Measurements from ENCODE around the gene KCNC1. TPM values are rescaled to one million over a fixed set of nuclear protein-coding genes. Genes with fewer than 3 reads are reported as not detected.

The KCNC1 gene
- polyA plus RNA-seq, 1 donor from 2014 or later, result 8.9 TPM

GRCh38 chr11:17782603-17783337 lies 48.2 kb downstream of the KCNC1 start:
- Histone ChIP-seq H3K79me2 (replicated peaks; ENCODE audit: insufficient read depth, low read length) (no peaks in the 10 kb centered on the region), H3K27ac (ENCODE audit: low read length) (no peak overlapping the region), H3K4me3 (ENCODE audit: low read length) (no peak overlapping the region), H3K9ac (ENCODE audit: low read length) (no peak overlapping the region), H3F3A (ENCODE audit: insufficient read depth, low read length, poor library complexity, severe bottlenecking) (no peaks in the 10 kb centered on the region), H4K20me1 (ENCODE audit: insufficient read depth) (no peaks in the 10 kb centered on the region), H3K36me3 (ENCODE audit: insufficient read depth, low read length) (no peaks in the 10 kb centered on the region), H3K9me2 (ENCODE audit: insufficient read depth, low read length) (no peaks in the 10 kb centered on the region), H3K27me3 (ENCODE audit: insufficient read depth, low read depth, low read length) (no peaks in the 10 kb centered on the region), H3K4me2 (ENCODE audit: low read length) (no peak overlapping the region), H3K9me3 (ENCODE audit: low read length) (no peaks in the 10 kb centered on the region), H2AFZ (ENCODE audit: low read depth, low read length) (no peak overlapping the region)
- no peak for TF ChIP-seq EP300 (conservative IDR thresholded peaks at IDR 0.05; ENCODE audit: poor library complexity, severe bottlenecking)
- TF ChIP-seq EZH2 (IDR thresholded peaks at IDR 0.05; ENCODE audit: borderline replicate concordance, insufficient read depth, low read length, poor library complexity, severe bottlenecking), result no peak
- no peak for TF ChIP-seq REST (IDR thresholded peaks at IDR 0.05; ENCODE audit: borderline replicate concordance)
- TF ChIP-seq RAD21 (conservative IDR thresholded peaks at IDR 0.05), result no peak
- TF ChIP-seq SMC3 (conservative IDR thresholded peaks at IDR 0.05; ENCODE audit: poor library complexity), result no peak
- TF ChIP-seq CTCF (IDR thresholded peaks at IDR 0.05; ENCODE audit: poor library complexity, severe bottlenecking), result no peak
- TF ChIP-seq MXI1 (conservative IDR thresholded peaks at IDR 0.05; ENCODE audit: poor library complexity, severe bottlenecking), result no peak
- no peak for TF ChIP-seq POLR2AphosphoS5 (IDR thresholded peaks at IDR 0.05)
- TF ChIP-seq TAF1 (IDR thresholded peaks at IDR 0.05; ENCODE audit: low read depth), result no peak

- no peak overlapping the region for H3K4me2 ChIP-seq (ENCODE audit: low read length)
- H3K4me3 ChIP-seq (ENCODE audit: low read length), result no peak overlapping the region
- H3K36me3 ChIP-seq (ENCODE audit: insufficient read depth, low read length), result no peaks in the 10 kb centered on the region
- no peaks in the 10 kb centered on the region for H4K20me1 ChIP-seq (ENCODE audit: insufficient read depth)
- no peaks in the 10 kb centered on the region for H3K27me3 ChIP-seq (ENCODE audit: insufficient read depth, low read depth, low read length)
- no peaks in the 10 kb centered on the region for H3F3A ChIP-seq (ENCODE audit: insufficient read depth, low read length, poor library complexity, severe bottlenecking)
- no peak overlapping the region for H3K27ac ChIP-seq (ENCODE audit: low read length)
- no peak overlapping the region for H3K9ac ChIP-seq (ENCODE audit: low read length)
- no peaks in the 10 kb centered on the region for H3K9me3 ChIP-seq (ENCODE audit: low read length)
- TF ChIP-seq REST (IDR thresholded peaks at IDR 0.05; ENCODE audit: borderline replicate concordance) (no peak), EZH2 (IDR thresholded peaks at IDR 0.05; ENCODE audit: borderline replicate concordance, insufficient read depth, low read length, poor library complexity, severe bottlenecking) (no peak), TAF1 (IDR thresholded peaks at IDR 0.05; ENCODE audit: low read depth) (no peak), POLR2AphosphoS5 (IDR thresholded peaks at IDR 0.05) (no peak), MXI1 (conservative IDR thresholded peaks at IDR 0.05; ENCODE audit: poor library complexity, severe bottlenecking) (no peak), SMC3 (conservative IDR thresholded peaks at IDR 0.05; ENCODE audit: poor library complexity) (no peak), EP300 (conservative IDR thresholded peaks at IDR 0.05; ENCODE audit: poor library complexity, severe bottlenecking) (no peak), CTCF (IDR thresholded peaks at IDR 0.05; ENCODE audit: poor library complexity, severe bottlenecking) (no peak)
- no peak overlapping the region for H2AFZ ChIP-seq (ENCODE audit: low read depth, low read length)
- H3K9me2 ChIP-seq (ENCODE audit: insufficient read depth, low read length), result no peaks in the 10 kb centered on the region
- no peaks in the 10 kb centered on the region for H3K79me2 ChIP-seq (replicated peaks; ENCODE audit: insufficient read depth, low read length)
Observed at GRCh38 chr11:17783878-17784277, 49.3 kb downstream of the KCNC1 start.
